ENCODE results near the gene ZXDC. TPM values are rescaled to one million over a fixed set of nuclear protein-coding genes. Genes with fewer than 3 reads are reported as not detected.

Gene ZXDC
- total and polyA plus RNA-seq, 9 donors = 14.4 to 47.3 (median 32.7) TPM

- no peak overlapping the region for H3K27ac ChIP-seq
- no peaks in the 10 kb centered on the region for H3K4me1 ChIP-seq (ENCODE audit: insufficient read depth)
- H3K36me3 ChIP-seq = no peaks in the 10 kb centered on the region
- no peaks in the 10 kb centered on the region for H3K27me3 ChIP-seq
- 61 to 70% (median 68%) methylated on average over 10 of the region's 10 CpGs for WGBS, 3 donors
- no peak for TF ChIP-seq CTCF (IDR thresholded peaks at IDR 0.05)
- no peak for TF ChIP-seq POLR2A (IDR thresholded peaks at IDR 0.05)
- DNase-seq = no peak
- H3K9me3 ChIP-seq = no peaks in the 10 kb centered on the region
- H3K4me3 ChIP-seq = no peak overlapping the region
- intact Hi-C loops (cut with DNase I) = no loop called here
Observed at GRCh38 chr3:126498929-126499328, 23.2 kb upstream of the ZXDC start.

GRCh38 chr3:126498461-126498860 is 22.8 kb upstream of the ZXDC start:
- Histone ChIP-seq H3K27ac (no peak overlapping the region), H3K4me3 (no peak overlapping the region), H3K36me3 (no peaks in the 10 kb centered on the region), H3K4me1 (ENCODE audit: insufficient read depth) (no peaks in the 10 kb centered on the region), H3K9me3 (no peaks in the 10 kb centered on the region), H3K27me3 (no peaks in the 10 kb centered on the region)
- no peak for TF ChIP-seq POLR2A (IDR thresholded peaks at IDR 0.05)
- intact Hi-C loops (cut with DNase I) = no loop called here
- WGBS, 3 donors = 71 to 82% (median 74%) methylated on average over 4 of the region's 4 CpGs
- DNase-seq = no peak

- TF ChIP-seq EP300 (IDR thresholded peaks at IDR 0.05) (no peak), CTCF (IDR thresholded peaks at IDR 0.05) (no peak), POLR2A (IDR thresholded peaks at IDR 0.05) (no peak)
- no peak overlapping the region for H3K27ac ChIP-seq
- no peaks in the 10 kb centered on the region for H3K27me3 ChIP-seq
- intact Hi-C loops (cut with DNase I) = no loop called here
- H3K9me3 ChIP-seq = no peaks in the 10 kb centered on the region
- 91 to 96% (median 94%) methylated on average over 6 of the region's 6 CpGs for WGBS, 3 donors
- no peak for DNase-seq
- no peak overlapping the region for H3K4me3 ChIP-seq
- H3K36me3 ChIP-seq = no peaks in the 10 kb centered on the region
- H3K4me1 ChIP-seq (ENCODE audit: insufficient read depth) = no peaks in the 10 kb centered on the region
Observed at GRCh38 chr3:126497956-126498355, 22.3 kb upstream of the ZXDC start.

- intact Hi-C loops (cut with DNase I) = no loop called here
- H3K9me3 ChIP-seq = no peaks in the 10 kb centered on the region
- no peak for DNase-seq
- no peaks in the 10 kb centered on the region for H3K4me1 ChIP-seq (ENCODE audit: insufficient read depth)
- WGBS, 3 donors = 70 to 80% (median 72%) methylated on average over 19 to 21 of the region's 21 CpGs
- TF ChIP-seq POLR2A (IDR thresholded peaks at IDR 0.05) = no peak
- TF ChIP-seq CTCF (IDR thresholded peaks at IDR 0.05) = no peak
- no peak for TF ChIP-seq EP300 (IDR thresholded peaks at IDR 0.05)
- no peak overlapping the region for H3K4me3 ChIP-seq
- no peaks in the 10 kb centered on the region for H3K27me3 ChIP-seq
- no peak overlapping the region for H3K27ac ChIP-seq
- H3K36me3 ChIP-seq = no peaks in the 10 kb centered on the region
Observed at GRCh38 chr3:126496894-126497850, 21.5 kb upstream of the ZXDC start.

- WGBS, 3 donors = 90 to 94% (median 94%) methylated on average over 8 of the region's 8 CpGs
Observed at GRCh38 chr3:126495786-126496185, 20.1 kb upstream of the ZXDC start.

More at GRCh38 chr3:126495786-126496185, 20.1 kb upstream of the ZXDC start:
- Histone ChIP-seq H3K27ac (no peak overlapping the region), H3K27me3 (no peaks in the 10 kb centered on the region), H3K4me3 (no peak overlapping the region), H3K9me3 (no peaks in the 10 kb centered on the region), H3K36me3 (no peaks in the 10 kb centered on the region), H3K4me1 (ENCODE audit: insufficient read depth) (no peaks in the 10 kb centered on the region)
- intact Hi-C loops (cut with DNase I) = no loop called here
- no peak for DNase-seq
- TF ChIP-seq POLR2A (IDR thresholded peaks at IDR 0.05) = no peak
- no peak for TF ChIP-seq EP300 (IDR thresholded peaks at IDR 0.05)
- no peak for TF ChIP-seq CTCF (IDR thresholded peaks at IDR 0.05)

Data from ovary (tissue), 9 donors.